PC-9 (cell line): ENCODE results near the gene UBTD1. TPM values are rescaled to one million over a fixed set of nuclear protein-coding genes. Genes with fewer than 3 reads are reported as not detected.

Experiments
- BruUV-seq: library from RNA; stranded (reverse); fragments of 400-500 nt; replicated peaks from 2 replicates; lab custom pipeline; 2021; lab: Mats Ljungman, UMichigan
- CTCF ChIA-PET: fragments of 300-600 bp; sonication (Branson Sonifier 250); formaldehyde crosslinking; loops from one replicate; lab custom pipeline; 2022; ENCODE audit warnings: antibody characterized with exemption; lab: Charles Lee
- POLR2A ChIA-PET: fragments of 300-600 bp; sonication (Branson Sonifier 250); formaldehyde crosslinking; loops from one replicate; lab custom pipeline; 2022; ENCODE audit warnings: antibody characterized with exemption; ENCODE audit not compliant: unreplicated experiment; lab: Charles Lee
- DNase-seq, 2 experiments: peaks; one replicate each; pipeline versions ENCODE4 v3.0.0 to v3.0.0-alpha.2; 2015 to 2022; ENCODE audit warnings: mixed read lengths in 1 of 2
- H2AFZ ChIP-seq: fragments of 200-600 bp; sonication (generic); 2 replicates; pipeline ENCODE4 v1.8.1; 2017; ENCODE audit warnings: antibody characterized with exemption
- H3F3A ChIP-seq: fragments of 200-600 bp; sonication (generic); 2 replicates; pipeline ENCODE4 v1.8.1; 2017; ENCODE audit warnings: antibody characterized with exemption, mild to moderate bottlenecking, low read depth; ENCODE audit not compliant: insufficient read depth
- H3K27ac ChIP-seq: fragments of 200-600 bp; sonication (generic); 2 replicates; pipeline ENCODE4 v1.6.1; 2016; ENCODE audit warnings: mixed run types
- H3K27me3 ChIP-seq: fragments of 200-600 bp; sonication (generic); 2 replicates; pipeline ENCODE4 v1.6.1; 2016; ENCODE audit warnings: low read depth, mixed run types; ENCODE audit not compliant: insufficient read depth
- H3K36me3 ChIP-seq: fragments of 200-600 bp; sonication (generic); 2 replicates; pipeline ENCODE4 v1.6.1; 2016; ENCODE audit warnings: low read depth, mixed run types
- H3K4me1 ChIP-seq: fragments of 200-600 bp; sonication (generic); replicated peaks from 2 replicates; pipeline ENCODE4 v1.6.1; 2016; ENCODE audit warnings: mixed run types; ENCODE audit not compliant: insufficient read depth
- H3K4me2 ChIP-seq: fragments of 200-600 bp; sonication (generic); 2 replicates; pipeline ENCODE4 v1.6.1; 2017; ENCODE audit warnings: mixed run types
- H3K4me3 ChIP-seq: fragments of 200-600 bp; sonication (generic); 2 replicates; pipeline ENCODE4 v1.6.1; 2016; ENCODE audit warnings: mixed run types
- H3K79me2 ChIP-seq: fragments of 200-600 bp; sonication (generic); 2 replicates; pipeline ENCODE4 v1.6.1; 2017; ENCODE audit warnings: low read depth, mixed run types
- H3K9me2 ChIP-seq: fragments of 200-600 bp; sonication (generic); 2 replicates; pipeline ENCODE4 v1.8.1; 2017; ENCODE audit warnings: mild to moderate bottlenecking; ENCODE audit not compliant: insufficient read depth
- H3K9me3 ChIP-seq: fragments of 200-600 bp; sonication (generic); 2 replicates; pipeline ENCODE4 v1.8.1; 2016; ENCODE audit warnings: low read depth; ENCODE audit not compliant: insufficient read depth
- H4K20me1 ChIP-seq: fragments of 200-600 bp; sonication (generic); 2 replicates; pipeline ENCODE4 v1.8.1; 2017; ENCODE audit not compliant: insufficient read depth
- CTCF ChIP-seq: fragments of 200-600 bp; sonication (generic); conservative IDR thresholded peaks from 2 replicates; pipeline ENCODE4 v1.6.1; 2017; ENCODE audit warnings: mixed run types, antibody characterized with exemption, mild to moderate bottlenecking, moderate library complexity
- EZH2 ChIP-seq: fragments of 200-600 bp; sonication (generic); IDR thresholded peaks from 2 replicates; pipeline ENCODE4 v1.8.0; 2017; ENCODE audit warnings: antibody characterized with exemption, low read depth
- intact Hi-C: fragments of 100-400 bp; cut with micrococcal nuclease; formaldehyde crosslinking; loops from one replicate; pipeline ENCODE4 v1.10.0; 2022; ENCODE audit not compliant: unreplicated experiment
- total RNA-seq: library from RNA; stranded (reverse); gene quantifications from 2 replicates; pipeline ENCODE4 v1.2.3, GENCODE V29; 2021

The UBTD1 gene
- total RNA-seq, 1 experiment from 2014 or later = 17.1 TPM

- Histone ChIP-seq H3K36me3 (no peaks in the 10 kb centered on the region), H3K27ac (peak overlapping the region; percentile 93), H2AFZ (no peak overlapping the region), H3K4me1 (peaks cover 65% of the 10 kb centered on the region), H3K4me3 (peak overlapping the region; percentile 14; the same call in 1 of the 2 replicates), H3K4me2 (peak overlapping the region; percentile 76), H3K79me2 (no peaks in the 10 kb centered on the region), H3K27me3 (no peaks in the 10 kb centered on the region), H3K9me3 (no peaks in the 10 kb centered on the region), H3F3A (peaks cover 44% of the 10 kb centered on the region; the same call in 1 of the 2 replicates), H3K9me2 (no peaks in the 10 kb centered on the region), H4K20me1 (no peaks in the 10 kb centered on the region)
- ChIA-PET POLR2A (no interaction called here), CTCF (interaction anchor here (0.7 to 1.7 kb wide), 5 partner anchors 12 to 157 kb away, joined by 3 to 5 read pairs (median 4); partner anchors contain the start of gene HOGA1)
- DNase-seq = peak; percentile 77 to 96
- BruUV-seq = no TSS peak
- intact Hi-C loops = loop anchor here (1.0 to 5.0 kb wide), 2 partner anchors 73 to 109 kb away; partner anchors contain the start of genes MMS19 and UBTD1
- no peak for TF ChIP-seq EZH2
- TF ChIP-seq CTCF = no peak
Observed at GRCh38 chr10:97571622-97572021, 72.9 kb downstream of the UBTD1 start.

GRCh38 chr10:97572214-97572989 lies 73.7 kb downstream of the UBTD1 start, which contains the start of gene ANKRD2:
ANKRD2 (plus strand) TSS chr10:97572779; CDS start chr10:97572789, 10 bp downstream.
- Histone ChIP-seq H3K27me3 (no peaks in the 10 kb centered on the region), H4K20me1 (no peaks in the 10 kb centered on the region), H3F3A (peaks cover 43% of the 10 kb centered on the region; the same call in 1 of the 2 replicates), H3K36me3 (no peaks in the 10 kb centered on the region), H3K79me2 (no peaks in the 10 kb centered on the region), H3K9me2 (no peaks in the 10 kb centered on the region), H3K9me3 (no peaks in the 10 kb centered on the region), H3K27ac (peak within 1 kb of the TSS; percentile 93), H3K4me1 (peaks cover 60% of the 10 kb centered on the region), H2AFZ (no peak within 1 kb of the TSS), H3K4me3 (peak within 1 kb of the TSS; percentile 14; the same call in 1 of the 2 replicates), H3K4me2 (peak within 1 kb of the TSS; percentile 76)
- CTCF ChIA-PET = interaction anchor here (0.6 to 1.7 kb wide), 4 partner anchors 12 to 106 kb away, joined by 4 to 5 read pairs (median 5); partner anchors contain the start of gene HOGA1
- BruUV-seq = no TSS peak
- TF ChIP-seq EZH2 = no peak
- peak; percentile 77 for TF ChIP-seq CTCF
- POLR2A ChIA-PET = no interaction called here
- intact Hi-C loops = loop anchor here (5.0 kb wide), 1 partner anchor 110 kb away; no protein-coding TSS in a partner anchor
- DNase-seq = peak; percentile 52 to 62

GRCh38 chr10:97573021-97573420 lies 74.3 kb downstream of the UBTD1 start:
- no peaks in the 10 kb centered on the region for H3K27me3 ChIP-seq
- no peaks in the 10 kb centered on the region for H3K9me3 ChIP-seq
- H3K4me2 ChIP-seq = peak overlapping the region; percentile 76; the same call in 1 of the 2 replicates
- no peaks in the 10 kb centered on the region for H3K36me3 ChIP-seq
- H3K79me2 ChIP-seq = no peaks in the 10 kb centered on the region
- POLR2A ChIA-PET = no interaction called here
- BruUV-seq = no TSS peak
- intact Hi-C loops = loop anchor here (5.0 kb wide), 1 partner anchor 111 kb away; no protein-coding TSS in a partner anchor
- no peak for DNase-seq
- 0 out of 2 replicates have a peak overlapping the region, but pooled peaks have one; percentile 93 for H3K27ac ChIP-seq
- no peak overlapping the region for H3K4me3 ChIP-seq
- H3F3A ChIP-seq = peaks cover 43% of the 10 kb centered on the region; the same call in 1 of the 2 replicates
- CTCF ChIA-PET = interaction anchor here (0.6 to 1.7 kb wide), 2 partner anchors 33 to 40 kb away, joined by 5 read pairs; no protein-coding TSS in a partner anchor
- no peaks in the 10 kb centered on the region for H3K9me2 ChIP-seq
- H4K20me1 ChIP-seq = no peaks in the 10 kb centered on the region
- no peak overlapping the region for H2AFZ ChIP-seq
- H3K4me1 ChIP-seq = peaks cover 60% of the 10 kb centered on the region
- TF ChIP-seq CTCF (no peak), EZH2 (no peak)
